Stimulated activated CD8-positive, alpha-beta memory T cell treated with anti-CD3 and anti-CD28 coated beads, Interleukin-7, amount 100 ng/mL, for 48 hours (primary cell): ENCODE measurements around the gene CHRNA3.
"Not testable (repeated sequence)": the region's sequence is repeated elsewhere in the genome, so short reads cannot be mapped to it uniquely, and the experiment has no call there.

ENCODE experiments used
- DNase-seq, 2 donors: peaks; one replicate each; pipeline ENCODE4 v3.0.0-alpha.2; 2020; ENCODE audit warnings: low read depth in 1 of 2; ENCODE audit errors: extremely low read depth in 1 of 2

Gene CHRNA3

DNA sequence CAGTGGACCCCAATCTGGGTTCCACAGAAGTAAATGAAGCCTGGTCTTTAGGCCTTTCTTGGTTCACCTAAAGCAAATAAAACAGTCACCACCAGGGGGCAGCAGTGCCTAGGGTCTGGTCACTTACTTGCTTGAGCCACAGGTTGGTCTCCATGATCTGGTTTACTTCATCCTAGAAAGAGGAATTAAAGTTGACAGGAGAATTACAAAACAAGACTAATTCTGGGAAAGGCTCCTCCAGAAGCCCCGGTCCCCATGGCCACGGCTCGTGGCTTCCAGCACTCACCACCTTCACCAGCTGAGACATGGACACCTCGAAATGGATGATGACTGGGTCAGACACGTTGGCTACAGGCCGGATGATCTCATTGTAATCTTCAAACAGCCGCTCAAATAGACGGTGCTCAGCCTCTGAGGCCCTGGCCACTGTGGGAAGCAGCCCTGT lies 2.3 kb downstream of the CHRNA3 start:
- peak; percentile 40 to 71 for DNase-seq

DNA sequence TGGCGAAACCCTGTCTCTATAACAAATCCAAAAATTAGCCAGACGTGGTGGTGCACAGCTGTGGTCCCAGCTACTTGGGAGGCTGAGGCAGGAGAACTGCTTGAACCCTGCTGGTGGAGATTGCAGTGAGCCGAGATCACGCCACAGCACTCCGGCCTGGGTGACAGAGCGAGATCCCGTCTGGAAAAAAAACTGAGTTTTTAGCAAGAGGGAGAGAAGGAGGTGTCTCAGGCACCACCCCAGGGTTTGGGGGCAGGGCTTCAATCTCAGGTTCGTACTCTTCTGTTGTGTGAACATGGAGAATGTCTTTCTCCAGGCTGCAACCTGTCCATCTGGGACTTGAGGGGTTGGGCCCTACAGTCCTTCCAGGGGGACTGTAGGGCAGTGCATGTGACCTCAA lies 2.7 kb downstream of the CHRNA3 start:
- no peak for DNase-seq

DNA sequence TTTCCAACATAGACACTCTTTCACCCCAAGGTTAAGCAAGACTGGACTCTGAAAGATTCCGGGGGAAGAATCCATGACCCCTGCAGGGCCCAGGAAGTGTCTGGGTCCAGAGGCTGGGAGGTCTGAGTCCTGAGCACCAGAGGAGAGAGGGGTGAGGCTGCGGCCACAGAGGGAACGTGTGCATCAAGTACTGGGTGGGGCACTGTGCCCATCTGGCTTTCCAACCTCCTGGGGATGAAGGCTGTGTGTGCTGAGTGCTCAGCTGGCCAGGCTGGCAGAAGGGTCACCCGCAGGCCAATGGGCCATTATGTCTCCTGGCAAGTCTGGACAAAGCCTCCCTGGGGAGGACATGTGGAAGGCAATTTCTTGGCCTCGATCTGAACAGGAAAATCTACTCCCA lies 3.3 kb downstream of the CHRNA3 start:
- DNase-seq: no peak

DNA sequence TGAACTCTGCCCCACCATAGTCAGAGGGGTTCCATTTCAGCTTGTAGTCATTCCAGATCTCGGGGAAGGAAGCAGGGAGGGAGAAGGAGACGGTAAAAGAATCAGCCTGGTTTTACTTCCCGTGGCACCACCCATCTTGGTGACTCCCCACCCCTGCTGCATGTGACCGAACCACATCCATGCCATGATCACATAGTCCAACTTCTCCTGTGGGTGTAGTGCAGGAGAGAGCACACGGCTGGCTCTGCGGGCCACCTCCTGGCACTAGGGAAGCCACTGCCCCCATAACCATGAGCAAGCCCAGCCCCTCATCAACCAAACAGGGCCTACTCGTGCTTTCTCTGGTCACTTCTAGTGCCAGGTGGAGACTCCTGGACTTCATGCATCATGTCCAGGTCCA lies 3.7 kb downstream of the CHRNA3 start:
- DNase-seq: no peak

DNA sequence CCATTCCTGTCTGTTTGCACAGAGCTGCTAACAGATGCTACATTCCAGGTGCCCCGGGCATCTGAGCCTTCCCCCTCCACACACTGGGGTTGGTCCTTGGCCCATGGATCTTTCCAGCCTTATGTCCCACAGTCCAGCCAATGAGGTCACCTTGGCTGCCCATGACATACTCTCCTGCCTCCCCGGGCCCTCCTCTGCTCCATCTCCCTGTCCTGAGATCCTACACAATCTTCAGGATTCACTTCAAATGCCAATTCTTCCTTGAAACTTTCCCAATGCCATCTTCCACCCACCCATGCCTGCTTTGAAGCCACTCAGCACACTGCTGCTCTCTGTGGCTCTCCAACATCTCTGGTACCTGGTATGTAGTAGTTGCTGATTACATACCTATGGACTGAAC lies 4.3 kb downstream of the CHRNA3 start:
- DNase-seq: no peak

DNA sequence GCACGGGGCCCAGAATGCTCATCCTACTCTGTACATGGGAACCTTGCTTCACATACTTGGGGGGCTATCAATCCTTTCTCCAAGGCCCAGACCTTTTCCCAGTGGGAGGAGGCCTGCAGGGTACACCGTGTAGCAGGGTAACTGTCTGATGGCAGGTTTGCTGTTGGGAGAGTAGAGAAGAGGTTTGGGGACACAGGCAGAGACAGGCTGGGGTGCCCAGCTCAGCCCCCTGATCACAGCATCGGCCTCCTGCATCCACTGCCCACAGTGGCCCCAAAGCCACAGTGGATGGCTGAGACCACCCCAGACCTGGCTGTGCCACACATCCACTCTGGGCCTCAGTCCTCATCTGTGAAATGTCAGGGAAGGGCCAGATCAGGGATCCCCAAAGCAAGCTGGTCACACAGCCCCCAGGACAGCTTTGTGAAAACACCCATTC lies 5.6 kb downstream of the CHRNA3 start:
- DNase-seq: no peak

DNA sequence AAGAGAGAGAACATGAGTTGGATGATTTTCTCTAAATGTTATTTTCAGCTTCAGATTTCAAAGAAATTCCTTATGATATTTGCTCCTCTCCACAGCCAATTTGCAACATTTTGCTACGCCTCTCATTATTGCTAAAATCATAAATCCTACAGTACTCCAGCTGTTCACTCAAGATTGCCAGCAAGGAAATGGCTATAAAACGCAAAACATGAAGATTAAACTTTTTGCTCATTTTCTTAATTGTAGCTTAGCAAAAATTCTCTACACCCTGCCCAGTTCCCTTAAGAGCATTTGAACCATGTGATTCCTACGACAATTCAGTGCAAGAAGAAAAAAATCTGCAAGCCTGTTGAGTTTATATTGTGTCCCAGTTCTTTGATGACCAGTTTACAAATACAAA lies 6.8 kb downstream of the CHRNA3 start:
- DNase-seq: no peak

DNA sequence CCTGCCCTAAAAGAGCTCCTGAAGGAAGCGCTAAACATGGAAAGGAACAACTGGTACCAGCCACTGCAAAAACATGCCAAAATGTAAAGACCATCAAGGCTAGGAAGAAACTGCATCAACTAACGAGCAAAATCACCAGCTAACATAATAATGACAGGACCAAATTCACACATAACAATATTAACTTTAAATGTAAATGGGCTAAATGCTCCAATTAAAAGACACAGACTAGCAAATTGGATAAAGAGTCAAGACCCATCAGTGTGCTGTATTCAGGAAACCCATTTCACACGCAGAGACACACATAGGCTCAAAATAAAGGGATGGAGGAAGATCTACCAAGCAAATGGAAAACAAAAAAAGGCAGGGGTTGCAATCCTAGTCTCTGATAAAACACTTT lies 11.2 kb downstream of the CHRNA3 start:
- DNase-seq: not testable (repeated sequence)

DNA sequence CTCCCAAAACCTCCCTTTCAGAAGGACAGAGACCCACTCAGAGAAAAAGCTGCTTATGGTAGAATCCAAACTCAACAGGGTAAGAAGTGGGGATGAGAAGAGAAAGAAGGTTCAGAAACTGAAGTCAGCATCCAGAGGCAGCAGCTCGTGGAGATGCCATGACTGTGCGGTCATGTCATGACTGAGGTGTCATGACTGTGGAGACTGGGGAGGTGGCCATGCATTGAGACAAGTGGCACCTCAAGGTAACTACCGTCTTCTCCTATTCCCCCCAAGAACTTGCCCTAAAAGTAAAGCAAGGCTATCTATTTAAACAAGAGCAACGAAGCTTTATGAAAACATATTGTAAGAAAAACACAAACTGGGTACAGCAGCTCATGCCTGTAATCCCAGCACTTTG lies 15.1 kb downstream of the CHRNA3 start:
- DNase-seq: no peak

DNA sequence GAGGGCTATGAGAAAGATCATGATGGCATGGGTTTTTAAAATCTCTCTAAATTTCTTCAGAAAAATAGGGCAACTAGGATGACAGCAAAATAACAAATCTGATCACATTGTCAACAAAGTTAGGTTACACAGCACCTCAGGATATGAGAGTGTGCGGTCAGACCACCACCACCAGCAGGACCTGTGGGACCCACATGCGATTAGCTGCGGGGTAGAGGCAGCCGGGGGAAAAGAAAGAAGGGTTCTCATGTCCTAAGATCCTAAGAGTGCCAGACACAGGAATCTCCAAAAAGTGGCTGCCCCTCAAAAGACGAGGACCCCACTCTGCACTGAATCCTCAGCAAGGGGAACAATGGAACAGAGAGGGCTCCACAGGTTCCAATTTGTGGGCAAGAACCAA lies 15.6 kb downstream of the CHRNA3 start:
- DNase-seq: no peak

DNA sequence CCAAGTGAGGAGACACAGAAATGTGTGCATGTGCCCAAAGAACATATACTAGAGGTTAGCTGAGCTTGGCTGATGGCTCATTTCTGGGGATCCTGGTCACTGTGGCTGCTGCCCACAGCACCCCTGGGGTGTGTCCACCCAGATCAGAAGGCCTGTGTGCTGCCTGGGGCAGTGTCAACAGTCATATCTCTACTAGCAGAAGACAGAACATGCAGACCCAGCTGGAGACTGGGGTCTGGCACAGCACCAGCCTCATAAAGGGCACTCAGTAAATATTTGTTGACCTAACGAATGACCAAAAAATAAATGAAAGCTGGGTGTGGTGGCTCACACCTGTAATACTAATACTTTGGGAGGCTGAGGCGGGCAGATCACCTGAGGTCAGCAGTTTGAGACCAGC lies 16.4 kb downstream of the CHRNA3 start:
- no peak for DNase-seq

DNA sequence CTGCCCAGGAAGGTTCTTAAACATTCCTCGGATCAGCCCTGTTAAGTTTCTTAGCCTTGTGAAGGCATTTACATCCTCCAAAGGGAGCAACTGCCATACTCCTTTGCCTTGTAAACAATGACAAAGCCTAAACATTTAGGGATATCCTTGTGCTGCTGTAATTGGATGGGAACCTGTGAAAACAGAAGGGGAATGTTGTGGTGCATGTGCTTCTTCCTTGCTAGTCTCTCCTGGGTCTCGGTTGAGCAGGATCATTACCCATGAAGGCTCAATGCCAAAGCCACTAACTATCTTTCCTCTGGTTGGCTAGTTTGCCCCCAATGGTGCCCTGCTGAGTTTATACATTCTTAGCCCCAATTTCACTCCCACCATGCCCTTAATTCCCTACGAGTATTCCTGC lies 17.3 kb downstream of the CHRNA3 start:
- no peak for DNase-seq

DNA sequence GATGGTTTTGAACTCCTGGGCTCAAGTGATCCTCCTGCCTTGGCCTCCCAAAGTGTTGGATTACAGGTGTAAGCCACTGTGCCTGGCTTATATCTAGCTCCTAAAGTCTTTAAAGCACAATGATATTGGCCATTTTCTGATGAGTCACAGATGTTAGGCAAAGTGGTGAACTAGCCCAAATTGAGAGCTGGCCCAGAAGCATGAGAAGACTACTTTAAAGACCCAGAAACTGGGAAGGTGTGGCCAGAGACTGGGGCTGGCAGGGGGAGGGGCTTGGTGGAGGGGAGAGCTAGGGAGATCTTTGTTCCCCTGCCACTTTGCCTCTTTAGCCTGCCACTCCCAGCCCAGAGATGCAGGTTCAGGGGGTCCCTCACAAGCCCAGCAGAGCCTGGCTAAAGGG lies 21.6 kb downstream of the CHRNA3 start:
- DNase-seq: no peak

DNA sequence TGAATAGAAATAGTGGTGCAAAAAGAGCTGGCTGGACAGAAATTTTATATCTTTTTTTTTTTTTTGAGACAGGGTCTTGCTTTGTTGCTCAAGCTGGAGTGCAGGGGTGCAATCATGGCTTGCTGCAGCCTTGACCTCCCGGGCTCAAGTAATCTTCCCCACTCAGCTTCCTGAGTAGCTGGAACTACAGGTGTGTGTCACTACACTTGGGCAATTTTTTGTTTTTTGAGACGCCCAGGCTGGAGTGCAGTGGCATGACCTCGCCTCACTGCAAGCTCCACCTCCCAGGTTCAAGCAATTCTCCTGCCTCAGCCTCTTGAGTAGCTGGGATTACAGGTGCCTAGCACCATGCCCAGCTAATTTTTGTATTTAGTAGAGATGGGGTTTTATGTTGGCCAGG lies 22.4 kb downstream of the CHRNA3 start:
- DNase-seq: no peak

DNA sequence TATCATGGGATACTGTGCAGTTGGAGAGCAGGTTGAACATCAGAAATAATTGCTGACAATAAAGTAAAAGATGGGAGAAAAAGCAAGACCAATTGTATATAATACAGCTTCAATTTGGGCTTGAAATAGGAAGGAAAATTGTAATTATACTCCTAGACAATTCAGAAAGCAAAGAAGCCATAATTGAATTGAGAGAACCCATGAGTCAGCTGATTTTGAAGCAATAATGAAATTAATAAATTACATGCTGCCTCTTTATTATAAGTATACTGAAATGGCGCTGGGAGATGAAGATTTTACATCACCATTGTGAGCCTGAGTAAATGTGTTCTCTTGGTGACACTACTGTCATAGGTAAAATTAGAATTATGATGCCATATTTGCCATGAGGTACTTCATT lies 23.2 kb downstream of the CHRNA3 start:
- DNase-seq: no peak

DNA sequence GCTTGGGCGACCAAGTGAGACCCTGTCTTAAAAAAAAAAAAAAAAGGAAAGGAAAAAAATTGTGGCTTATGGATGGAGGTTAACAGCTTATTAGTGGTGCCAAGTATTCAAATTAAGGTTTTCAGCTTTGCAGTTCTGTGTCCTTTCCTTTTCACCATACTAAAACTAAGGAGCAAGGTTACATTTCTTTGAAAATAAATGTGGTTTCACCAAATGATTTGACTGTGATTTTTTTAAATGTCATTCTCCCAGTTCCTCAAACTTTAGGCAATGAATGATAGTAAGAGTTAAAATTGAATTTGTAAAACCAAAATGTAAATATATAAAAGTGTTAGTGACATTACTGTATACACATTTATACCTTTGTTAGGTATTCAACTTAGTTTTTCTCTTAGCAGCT lies 45.9 kb downstream of the CHRNA3 start:
- DNase-seq: no peak

DNA sequence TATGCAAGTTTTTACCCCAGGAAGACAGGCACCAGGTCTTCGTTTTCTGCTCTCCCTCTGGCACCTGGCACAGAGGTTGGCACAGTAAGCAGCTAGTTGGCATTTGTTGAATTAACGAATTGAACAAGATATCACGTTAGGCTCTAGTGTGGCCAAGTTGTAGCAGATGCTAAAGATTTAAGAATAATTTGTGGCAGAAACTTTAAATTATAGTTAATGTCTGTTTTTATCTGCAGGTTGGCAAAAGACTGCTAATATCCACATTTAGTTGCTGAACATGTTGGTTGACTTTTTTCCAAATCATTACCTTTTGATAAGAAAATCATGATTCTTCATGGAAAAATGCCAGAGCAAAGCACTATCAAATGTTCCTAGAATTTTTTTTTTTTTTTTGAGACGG lies 47.4 kb downstream of the CHRNA3 start:
- no peak for DNase-seq

DNA sequence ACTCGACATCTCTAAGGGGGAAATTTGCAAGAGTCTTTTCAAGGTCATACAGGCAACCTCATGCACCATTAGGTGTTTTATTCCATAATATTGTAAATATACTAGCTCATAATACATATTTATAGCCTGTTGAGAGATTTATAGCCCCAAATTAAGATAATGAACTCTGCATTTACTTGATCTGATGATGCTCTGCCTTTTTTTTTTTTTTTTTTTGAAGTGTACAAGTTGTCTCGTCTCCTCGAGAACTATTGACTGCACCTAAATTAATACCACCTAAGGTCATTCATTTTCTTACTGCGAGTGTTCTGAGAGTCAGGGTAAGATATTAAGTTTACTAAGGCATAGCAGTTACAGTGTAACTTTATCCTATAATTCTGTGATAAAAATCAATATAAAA lies 49.4 kb downstream of the CHRNA3 start:
- no peak for DNase-seq

DNA sequence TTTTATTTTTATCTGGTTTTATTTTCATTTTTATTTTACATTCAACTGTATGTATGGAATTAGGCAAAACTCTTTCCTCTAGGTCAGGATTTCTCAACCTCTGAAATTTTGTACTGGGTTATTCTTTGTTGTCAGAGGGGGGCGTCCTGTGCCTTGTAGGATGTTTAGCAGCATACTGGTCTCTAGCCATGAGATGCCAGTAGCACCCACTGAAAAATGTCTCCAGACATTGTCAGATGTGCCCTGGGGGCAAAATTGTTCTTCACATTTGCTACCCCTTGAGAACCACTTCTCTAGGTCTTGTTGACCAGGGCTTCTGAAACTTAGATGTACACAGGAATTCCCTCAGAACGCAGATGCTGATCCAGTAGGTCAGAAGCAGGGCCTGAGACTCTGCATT lies 50.1 kb downstream of the CHRNA3 start:
- DNase-seq: no peak

DNA sequence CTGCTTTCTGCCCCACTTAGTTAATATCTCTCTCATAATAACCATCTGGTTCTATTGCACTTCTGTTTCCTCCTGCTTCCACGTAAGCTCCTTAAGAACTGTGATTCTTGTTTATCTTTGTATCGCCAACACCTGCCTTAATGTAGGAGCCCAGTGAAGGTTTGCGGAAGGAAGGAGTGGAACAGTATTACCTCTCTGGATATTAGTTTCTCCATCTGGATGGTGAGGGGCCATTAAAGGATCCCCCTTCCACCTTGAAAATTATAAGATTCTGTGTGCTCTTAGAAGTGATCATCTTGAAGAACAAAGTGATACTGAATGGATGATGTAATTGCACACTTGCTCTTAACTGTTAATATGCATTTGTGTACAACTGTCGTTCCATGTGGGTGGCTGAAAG lies 53.3 kb downstream of the CHRNA3 start:
- no peak for DNase-seq

DNA sequence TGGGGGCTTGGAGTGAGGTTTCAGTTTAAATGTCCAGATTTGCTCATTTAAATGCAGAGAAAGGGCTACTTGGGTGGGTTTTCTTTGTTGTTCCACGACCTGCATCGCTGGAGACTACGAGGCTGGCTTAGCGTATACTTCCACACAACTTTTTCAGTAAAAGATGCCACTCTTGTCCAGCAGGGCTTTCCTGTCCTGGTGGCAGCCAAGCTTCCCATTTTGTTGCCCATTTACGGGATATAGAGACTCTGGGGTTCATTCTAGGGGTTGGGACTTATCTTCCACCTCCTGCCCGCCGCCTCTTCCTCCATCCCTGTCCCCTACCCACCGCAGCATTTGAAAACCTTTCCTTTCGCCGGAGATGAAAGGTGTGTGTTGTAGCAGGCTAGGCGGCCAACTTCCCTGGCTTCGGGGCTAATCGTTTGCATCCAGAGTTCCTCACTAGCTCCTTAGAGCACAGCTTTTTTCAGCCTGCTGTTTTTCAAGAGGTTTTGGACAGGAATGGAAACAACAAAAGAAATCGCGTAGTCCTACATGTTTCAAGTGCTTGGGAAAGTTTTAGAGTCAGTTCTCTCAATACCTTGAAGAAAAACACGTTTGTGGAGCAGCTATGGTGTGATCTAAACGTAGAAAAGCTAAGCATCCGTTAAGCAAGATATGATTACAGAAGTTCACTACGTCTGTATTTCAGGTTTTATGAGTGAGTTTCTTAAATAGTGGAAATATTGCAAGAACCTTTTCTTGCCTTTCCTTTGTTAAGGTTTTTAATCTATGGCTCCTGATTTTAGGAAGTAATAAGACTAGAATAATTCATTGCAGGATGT lies 54.6 kb downstream of the CHRNA3 start:
- no peak for DNase-seq

DNA sequence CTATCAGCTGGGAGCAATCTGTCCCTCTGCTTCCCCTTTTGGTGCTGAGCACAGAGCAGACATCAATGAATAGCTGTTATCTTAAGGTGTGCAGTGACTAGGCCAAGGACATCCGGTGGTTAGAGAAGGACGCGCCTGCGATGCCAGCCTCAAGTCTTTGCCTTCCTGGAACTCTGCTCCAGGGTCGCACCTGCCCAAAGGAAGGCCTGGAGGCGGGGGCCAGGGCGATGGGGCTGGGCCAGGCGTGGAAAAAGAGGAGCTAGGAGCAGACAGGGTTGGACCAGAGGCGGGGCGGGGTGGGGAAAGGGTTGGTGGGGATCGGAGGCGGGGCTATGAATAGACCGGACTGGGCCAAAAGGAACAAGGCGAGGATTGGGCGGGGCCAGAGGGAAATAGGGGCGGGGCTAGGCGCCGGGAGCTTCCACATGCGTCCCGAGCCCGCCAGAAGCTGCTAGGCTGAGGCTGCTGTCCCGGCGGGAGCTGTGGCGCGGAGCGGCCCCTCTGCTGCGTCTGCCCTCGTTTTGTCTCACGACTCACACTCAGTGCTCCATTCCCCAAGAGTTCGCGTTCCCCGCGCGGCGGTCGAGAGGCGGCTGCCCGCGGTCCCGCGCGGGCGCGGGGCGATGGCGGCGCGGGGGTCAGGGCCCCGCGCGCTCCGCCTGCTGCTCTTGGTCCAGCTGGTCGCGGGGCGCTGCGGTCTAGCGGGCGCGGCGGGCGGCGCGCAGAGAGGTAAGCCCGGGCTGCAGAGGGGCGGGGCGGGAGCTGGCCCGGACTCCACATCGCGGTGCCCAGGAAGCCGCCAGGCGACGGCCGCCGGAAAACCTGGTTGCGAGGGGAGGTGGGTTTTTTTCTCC lies 55.5 kb downstream of the CHRNA3 start, which contains the start of gene CHRNA5:
Gene CHRNA5 (plus strand): TSS at position 424 of the 854 bp plus-strand sequence. CDS start 200 bp downstream, at position 624.
- peak; percentile 69 to 84 for DNase-seq
